IPS-11a (cell line): ENCODE results near the gene ARSK.
"Not testable (repeated sequence)": the region's sequence is repeated elsewhere in the genome, so short reads cannot be mapped to it uniquely, and the experiment has no call there.

ENCODE experiments used
- H3K4me3 ChIP-seq: one replicate; pipeline ENCODE4 v1.5.1; 2013; ENCODE audit warnings: low read depth, low read length, control low read depth

Gene ARSK

DNA sequence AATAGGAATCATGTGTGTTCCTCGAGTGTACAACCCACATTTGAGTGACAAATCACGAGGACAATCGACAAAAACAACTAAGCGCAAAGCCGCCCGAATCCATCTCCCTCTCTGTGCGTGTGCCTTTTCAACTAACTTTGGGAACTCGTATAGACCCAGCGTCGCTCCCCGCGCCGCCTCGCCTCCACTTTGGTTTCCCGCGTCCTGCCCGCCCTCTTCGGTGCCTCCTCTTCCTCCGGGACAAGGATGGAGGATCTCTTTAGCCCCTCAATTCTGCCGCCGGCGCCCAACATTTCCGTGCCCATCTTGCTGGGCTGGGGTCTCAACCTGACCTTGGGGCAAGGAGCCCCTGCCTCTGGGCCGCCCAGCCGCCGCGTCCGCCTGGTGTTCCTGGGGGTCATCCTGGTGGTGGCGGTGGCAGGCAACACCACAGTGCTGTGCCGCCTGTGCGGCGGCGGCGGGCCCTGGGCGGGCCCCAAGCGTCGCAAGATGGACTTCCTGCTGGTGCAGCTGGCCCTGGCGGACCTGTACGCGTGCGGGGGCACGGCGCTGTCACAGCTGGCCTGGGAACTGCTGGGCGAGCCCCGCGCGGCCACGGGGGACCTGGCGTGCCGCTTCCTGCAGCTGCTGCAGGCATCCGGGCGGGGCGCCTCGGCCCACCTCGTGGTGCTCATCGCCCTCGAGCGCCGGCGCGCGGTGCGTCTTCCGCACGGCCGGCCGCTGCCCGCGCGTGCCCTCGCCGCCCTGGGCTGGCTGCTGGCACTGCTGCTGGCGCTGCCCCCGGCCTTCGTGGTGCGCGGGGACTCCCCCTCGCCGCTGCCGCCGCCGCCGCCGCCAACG is 65.3 kb downstream of the ARSK start, which contains the start of gene GPR150:
Gene GPR150, plus strand, starts transcription at position 58 of the 840 bp plus-strand sequence. Its CDS starts 189 bp downstream, at position 247.
- H3K4me3 ChIP-seq, result peak within 1 kb of the TSS; percentile 38

DNA sequence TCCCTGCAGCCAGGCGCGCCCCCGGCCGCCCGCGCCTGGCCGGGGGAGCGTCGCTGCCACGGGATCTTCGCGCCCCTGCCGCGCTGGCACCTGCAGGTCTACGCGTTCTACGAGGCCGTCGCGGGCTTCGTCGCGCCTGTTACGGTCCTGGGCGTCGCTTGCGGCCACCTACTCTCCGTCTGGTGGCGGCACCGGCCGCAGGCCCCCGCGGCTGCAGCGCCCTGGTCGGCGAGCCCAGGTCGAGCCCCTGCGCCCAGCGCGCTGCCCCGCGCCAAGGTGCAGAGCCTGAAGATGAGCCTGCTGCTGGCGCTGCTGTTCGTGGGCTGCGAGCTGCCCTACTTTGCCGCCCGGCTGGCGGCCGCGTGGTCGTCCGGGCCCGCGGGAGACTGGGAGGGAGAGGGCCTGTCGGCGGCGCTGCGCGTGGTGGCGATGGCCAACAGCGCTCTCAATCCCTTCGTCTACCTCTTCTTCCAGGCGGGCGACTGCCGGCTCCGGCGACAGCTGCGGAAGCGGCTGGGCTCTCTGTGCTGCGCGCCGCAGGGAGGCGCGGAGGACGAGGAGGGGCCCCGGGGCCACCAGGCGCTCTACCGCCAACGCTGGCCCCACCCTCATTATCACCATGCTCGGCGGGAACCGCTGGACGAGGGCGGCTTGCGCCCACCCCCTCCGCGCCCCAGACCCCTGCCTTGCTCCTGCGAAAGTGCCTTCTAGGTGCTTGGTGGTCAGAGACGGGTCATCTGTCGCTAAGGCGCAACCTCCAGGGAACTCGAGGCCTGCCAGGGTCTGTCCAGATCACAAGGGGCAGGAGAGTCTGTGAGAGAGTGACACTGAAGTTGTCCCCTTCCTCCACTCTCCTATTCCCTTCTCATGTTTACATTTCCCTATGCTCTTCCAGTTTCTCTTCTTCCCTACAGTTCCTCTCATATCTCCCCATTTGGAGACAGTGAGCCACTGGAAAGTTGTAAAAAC is 66.3 kb downstream of the ARSK start:
- H3K4me3 ChIP-seq, result peak overlapping the region; percentile 38

DNA sequence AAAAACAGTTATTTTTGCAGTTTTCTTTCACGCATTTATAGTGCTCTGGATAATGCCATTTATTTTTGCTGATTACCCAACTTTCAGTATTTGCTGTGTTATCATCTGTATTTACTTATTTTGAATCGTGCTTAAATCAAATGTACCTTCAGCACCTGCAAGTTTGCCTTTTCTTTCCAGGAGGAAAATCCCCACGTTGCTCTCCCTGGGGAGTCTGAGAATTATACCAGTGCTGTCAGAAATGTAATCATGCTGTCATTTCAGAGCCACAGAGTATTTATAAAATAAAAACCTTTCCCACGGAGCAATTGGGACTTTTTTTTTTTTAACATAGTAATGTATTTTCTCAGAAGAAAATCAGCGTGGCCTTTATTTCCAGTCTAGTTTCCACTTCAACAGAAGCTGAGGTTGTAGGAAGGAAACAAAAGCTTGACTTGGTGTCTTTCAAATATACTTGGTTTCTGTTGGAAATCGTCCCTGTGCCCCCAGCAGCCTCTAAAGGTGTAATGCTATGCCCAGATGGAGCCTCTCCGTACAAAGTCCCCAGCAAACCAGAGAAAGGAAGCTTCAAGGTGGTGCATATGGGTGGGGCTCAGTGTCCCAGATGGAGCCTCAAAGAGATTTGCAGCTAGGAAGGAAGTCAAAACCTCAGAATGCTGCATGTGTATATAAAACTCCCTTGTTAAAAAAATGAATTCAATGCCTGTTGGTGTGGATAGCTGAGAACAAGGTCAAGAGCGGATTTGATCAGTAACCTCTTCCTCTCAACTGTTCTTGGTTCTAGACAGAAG is 67.1 kb downstream of the ARSK start:
- no peak overlapping the region for H3K4me3 ChIP-seq

DNA sequence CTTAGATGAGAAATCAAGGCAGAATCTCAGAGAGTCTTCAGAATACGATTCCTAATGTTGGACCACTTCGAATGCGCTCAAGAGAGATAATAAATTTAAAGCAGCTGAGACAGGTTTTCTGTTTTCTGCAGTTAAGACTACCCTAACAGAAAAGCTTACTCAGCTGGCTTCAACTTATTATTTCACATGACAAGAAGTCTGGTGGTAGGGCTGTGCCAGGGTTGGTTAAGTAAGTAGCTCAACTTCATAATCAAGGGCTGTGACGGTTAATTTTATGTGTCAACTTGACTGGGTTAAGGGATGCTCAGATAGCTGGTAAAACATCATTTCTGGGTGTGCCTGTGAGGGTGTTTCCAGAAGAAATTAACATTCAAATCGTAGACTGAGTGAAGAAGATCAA is 68.8 kb downstream of the ARSK start:
- H3K4me3 ChIP-seq, result no peak overlapping the region

DNA sequence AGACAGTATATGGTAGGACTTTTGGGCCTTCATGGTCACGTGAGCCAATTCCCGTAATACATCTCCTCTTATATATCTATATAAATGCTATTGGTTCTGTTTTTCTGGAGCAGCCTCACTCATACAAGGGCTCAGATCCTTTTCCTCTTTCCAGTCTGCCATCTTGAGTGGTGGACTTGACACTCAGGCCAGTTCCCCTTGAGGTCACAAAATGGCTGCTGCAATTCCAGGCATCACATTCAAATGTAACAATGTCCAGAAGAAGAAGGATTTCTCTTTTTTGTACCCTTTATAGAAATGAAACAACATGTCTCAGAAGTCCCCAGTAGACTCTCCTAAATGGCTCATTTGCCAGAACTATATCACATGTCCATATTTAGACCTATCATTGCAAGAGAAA is 69.5 kb downstream of the ARSK start:
- no peak overlapping the region for H3K4me3 ChIP-seq

DNA sequence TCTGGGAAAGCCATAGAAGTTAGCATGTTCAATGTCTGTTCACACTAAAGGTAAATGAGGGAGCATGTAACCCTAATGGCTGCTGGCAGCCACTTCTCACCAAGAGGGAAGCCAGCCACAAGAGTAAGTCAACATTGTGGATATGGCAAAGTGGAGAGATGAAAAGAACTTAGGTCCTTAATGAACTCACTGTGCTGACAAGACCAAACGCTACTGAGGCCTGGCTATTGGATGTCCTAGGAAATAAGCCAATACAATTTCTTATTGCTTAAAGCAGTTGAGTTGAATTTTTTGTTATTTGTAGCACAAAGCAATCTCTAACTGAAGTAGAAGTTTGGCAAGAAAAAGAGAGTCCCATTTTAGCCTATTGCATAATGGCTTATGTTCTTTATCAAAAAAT is 71.8 kb downstream of the ARSK start:
- no peak overlapping the region for H3K4me3 ChIP-seq

DNA sequence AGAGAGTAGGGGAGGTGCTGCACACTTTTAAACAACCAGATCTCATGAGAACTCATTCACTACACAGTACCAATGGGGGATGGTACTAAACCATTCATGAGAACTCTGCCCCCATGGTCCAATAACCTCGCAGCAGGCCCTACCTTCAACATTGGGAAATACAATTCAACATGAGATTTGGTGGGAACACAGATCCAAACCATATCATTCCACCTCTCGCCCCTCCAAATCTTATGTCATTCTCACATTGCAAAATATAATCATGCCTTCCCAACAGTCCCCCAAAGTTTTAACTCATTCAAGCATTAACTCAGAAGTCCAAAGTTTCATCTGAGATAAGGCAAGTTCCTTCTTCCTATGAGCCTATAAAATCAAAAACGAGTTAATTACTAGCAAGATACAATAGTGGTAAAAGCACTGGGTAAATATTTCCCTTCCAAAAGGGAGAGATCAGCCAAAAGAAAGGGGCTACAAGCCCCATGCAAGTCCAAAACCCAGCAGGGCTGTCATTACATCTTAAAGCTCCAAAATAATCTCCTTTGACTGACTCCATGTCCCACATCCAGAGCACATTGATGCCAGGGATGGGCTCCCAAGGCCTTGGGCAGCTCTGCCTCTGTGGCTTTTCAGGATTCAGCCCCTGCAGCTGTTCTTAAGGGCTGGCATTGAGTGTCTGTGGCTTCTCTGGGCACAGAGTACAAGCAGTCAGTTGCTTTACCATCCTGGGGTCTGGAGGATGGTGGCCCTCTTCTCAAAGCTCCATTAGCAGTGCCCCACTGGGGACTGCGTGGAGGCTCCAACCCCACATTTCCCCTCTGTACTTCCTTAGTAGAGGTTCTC is 73.3 kb downstream of the ARSK start:
- no peak overlapping the region for H3K4me3 ChIP-seq

DNA sequence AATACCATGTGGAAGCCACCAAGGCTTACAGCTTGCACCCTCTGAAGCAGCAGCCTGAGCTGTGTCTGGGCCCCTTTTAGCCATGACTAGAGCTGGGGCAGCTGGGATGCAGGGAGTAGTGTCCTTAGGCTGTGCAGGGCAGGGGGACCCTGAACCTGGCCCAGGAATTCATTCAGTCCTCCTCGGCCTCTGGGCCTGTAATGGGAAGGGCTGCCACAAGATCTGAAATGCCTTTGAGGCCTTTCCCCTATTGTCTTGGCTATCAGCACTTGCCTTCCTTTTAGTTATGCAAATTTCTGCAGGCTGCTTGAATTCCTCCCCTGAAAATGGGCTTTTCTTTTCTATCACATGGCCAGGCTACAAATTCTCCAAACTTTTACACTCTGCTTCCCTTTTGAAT is 74.0 kb downstream of the ARSK start:
- H3K4me3 ChIP-seq, result no peak overlapping the region

DNA sequence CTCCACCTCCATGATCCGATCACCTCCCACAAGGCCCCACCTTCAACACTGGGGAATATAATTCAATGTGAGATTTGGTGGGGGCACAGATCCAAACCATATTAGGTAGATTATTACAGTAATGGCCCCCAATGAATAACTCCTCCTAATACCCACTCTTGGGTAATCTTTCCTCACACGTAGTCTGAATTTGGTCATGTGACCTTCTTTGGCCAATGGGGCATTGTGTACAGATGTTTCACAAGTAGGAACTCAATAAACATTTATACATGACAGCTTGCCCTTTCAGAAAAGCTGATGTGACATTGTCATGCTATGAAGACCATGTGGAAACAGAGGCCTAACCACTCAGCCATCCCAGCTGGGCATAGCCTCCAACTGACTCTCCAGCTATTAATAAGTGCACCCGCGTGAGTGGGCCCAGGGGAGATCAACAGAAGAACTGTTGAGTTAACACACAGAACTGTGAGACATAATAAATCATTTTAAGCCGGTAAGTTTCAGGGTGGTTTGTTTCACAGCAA is 75.6 kb downstream of the ARSK start:
- H3K4me3 ChIP-seq, result no peak overlapping the region

DNA sequence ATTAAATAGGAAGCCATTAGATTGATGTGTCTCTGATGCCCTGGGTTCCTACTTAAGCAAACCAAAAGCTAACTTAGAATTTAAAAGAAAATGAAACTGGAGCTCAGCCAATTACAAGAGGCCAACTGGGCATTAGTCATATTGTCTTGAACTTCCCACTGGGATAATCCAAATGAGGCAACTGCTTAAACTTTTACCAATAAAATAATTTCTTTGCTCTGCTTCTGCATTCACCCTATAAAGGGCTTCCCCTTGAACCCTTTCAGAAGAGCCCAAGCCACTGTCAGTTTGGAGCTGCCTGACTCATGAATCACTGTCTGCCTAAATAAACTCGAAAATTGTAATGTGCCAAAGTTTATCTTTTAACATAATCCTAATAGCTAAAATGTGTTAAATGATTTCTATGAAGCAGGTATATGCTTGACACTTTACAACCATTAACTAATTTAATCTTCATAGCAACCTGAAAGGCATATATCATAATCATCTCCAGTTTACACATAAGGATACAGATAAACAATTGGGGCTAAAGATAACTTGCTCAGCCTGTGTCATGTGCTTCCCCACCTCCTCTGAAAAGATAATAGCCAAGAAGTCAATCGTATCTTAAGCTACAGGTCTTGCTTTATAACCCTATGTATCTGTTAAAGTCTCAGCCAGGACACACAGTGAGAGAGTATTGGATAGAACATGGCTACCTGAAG is 76.5 kb downstream of the ARSK start:
- no peak overlapping the region for H3K4me3 ChIP-seq

DNA sequence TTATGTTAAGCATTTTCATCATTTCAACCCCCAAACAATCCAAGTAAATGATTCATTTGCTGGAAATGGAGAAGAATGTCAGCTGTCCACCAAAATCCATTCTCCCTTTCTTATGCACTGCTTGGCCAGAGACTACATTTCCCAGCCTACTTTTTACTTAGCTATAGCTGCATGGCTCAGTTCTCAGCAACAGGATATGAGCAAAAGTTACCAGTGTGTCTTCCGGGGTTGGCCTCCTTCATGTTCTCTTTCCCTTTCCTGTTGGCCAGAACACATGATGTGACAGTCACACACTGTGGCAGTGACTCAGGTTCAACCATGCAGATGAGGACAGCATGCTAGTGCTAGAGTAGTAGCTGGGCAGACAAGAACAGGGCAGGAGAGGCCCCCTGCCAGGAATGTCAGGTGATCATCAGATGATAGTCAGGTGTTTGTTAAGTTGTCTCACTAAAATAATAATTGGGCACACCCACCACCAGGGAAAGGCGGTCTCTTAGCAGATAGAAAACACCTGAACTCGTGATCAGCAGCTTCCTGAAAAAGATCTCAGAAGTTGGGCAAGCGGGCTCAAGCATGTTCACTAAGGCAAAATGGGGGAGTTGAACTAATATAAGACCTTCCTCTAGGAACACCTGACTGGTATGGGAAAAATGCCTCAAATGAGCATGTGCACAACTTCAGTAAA is 77.2 kb downstream of the ARSK start:
- H3K4me3 ChIP-seq, result no peak overlapping the region

DNA sequence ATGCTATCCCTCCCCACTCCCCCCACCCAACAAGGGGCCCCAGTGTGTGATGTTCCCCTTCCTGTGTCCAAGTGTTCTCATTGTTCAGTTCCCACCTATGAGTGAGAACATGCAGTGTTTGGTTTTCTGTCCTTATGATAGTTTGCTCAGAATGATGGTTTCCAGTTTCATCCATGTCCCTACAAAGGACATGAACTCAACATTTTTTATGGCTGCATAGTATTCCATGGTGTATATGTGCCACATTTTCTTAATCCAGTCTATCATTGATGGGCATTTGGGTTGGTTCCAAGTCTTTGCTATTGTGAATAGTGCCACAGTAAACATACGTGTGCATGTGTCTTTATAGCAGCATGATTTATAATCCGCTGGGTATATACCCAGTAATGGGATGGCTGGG is 78.0 kb downstream of the ARSK start:
- H3K4me3 ChIP-seq, result not testable (repeated sequence)

DNA sequence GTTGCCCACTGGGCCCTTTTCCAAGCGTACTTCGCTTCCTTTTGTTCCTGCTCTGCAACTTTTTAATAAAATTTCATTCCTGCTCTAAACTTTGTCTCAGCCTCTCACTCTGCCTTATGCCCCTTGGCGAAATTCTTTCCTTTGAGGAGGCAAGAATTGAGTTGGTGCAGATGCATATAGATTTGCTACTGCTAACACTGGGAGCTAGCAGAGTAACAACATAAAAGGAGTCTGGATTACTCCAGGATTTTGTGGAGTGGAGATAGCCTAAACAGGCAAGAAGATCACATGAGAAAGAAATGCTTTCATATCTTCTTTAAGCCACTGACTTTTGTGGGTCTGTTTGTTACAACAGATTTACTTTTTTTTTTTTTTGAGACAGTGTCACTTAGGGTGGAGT is 78.8 kb downstream of the ARSK start:
- no peak overlapping the region for H3K4me3 ChIP-seq

DNA sequence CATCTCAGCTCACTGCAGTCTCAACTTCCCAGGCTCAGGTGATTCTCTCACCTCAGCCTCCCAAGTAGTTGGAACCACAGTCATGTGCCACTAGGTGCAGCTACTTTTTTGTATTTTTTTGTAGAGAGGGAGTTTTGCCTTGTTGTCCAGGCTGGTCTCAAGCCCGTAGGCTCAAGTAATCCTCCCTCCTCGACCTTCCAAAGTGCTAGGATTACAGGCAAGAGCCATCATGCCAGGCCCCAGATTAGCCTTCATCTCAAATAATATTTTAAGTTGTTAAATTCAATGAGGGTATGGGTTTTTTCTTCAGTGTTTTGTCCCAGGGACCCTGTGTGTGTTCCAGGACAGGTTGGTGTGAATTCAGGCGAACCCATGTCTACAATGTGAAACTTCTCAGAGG is 79.2 kb downstream of the ARSK start:
- no peak overlapping the region for H3K4me3 ChIP-seq

DNA sequence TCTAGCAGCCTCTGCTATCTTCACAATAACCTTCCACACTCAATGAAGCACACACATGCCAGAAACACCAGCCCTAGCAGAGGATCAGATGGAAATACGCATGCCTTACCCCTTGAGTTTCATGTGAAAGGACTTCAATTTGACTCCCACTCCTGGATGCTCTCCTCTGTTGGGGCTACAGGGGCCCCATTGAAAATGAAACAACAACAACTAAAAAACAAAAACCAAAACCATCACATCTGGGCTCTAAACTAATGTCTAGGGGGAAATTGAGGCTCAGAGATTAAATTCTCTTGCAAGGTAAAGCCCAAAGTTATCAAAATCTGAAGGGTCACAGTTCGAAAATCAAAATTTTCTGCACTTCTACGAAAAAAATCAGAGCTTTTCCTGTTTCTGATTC is 83.7 kb downstream of the ARSK start:
- H3K4me3 ChIP-seq, result no peak overlapping the region

DNA sequence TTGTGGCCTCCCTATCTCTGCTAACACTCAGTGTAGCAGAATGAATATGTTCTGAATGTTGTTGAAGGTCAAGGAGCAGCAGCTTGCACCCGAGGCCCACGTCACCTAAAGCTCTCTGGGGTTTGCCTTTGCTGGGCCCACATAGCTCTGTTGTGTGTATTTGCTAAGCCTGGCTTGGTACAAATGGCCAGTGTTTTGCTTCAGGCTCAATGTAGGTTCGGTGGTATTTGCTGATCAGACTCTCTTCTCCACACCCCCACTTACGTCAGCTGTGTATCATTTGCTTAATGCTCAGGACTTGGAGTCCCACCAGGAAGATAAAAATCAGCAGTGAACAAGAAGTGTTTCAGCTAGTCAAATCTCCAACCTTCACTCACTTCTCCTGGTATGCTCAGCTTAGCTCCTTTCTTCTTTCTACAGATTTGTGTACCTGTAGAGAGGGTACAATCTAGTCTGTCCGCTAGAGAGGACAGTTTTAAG is 86.9 kb downstream of the ARSK start:
- no peak overlapping the region for H3K4me3 ChIP-seq

DNA sequence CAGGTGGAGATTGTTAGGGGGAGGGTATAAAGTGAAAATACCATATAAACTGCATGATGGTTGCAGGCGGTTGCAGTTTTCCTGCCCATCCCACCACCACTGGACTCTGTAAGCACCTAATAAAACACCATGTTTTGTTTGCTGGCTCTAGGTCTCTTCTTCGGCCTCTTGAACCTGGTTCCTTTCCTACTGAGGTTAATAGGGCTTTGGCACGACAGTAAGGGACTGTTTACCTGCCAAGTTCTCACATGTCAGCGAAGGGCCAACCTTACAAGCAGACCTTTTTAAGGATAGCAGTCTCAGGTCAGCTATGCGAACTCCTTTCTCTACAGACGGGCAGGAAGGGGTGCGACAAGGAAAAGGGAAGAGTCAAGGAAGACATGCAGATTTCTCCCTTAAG is 88.3 kb downstream of the ARSK start:
- H3K4me3 ChIP-seq, result no peak overlapping the region

DNA sequence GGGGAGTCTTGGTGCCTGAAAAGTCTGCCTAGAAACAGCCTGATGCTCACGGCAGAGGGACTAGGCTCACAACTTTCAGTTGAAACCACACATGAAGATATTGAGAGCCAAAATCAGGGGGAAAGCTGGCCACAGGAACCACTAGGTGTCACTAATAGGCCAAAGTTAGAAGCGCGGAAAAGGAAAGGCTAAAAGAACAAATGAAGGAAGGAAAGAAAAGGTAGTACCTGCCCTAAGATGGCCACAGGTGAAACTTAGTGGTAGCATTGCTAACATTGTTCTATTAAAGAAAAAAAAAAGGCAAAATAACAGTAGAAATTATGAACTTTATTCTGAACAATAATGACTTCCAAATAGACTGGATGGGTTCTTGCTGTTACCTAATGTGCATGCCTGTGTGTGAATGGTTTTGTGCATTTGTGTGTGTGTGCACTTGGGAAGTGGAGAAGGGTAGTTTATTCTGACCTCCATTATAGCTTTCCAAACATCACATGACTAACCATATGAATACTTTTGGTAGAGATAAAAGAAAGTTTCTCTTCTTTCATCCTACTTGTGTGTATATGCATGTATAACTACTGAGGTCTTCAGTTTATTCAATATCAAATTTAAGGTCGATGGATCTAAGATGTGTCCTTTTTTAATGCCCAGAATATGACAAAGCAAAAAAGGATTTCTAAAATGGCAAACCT is 89.6 kb downstream of the ARSK start:
- H3K4me3 ChIP-seq, result no peak overlapping the region
